HG03558 (cell line): ENCODE results near the gene VSTM2B.

Source experiments
- ATAC-seq: cut with Tn5 transposase; IDR thresholded peaks from one replicate; pipeline ENCODE4 v1.9.1; 2021; ENCODE audit warnings: moderate number of reproducible peaks; ENCODE audit not compliant: unreplicated experiment; ENCODE audit errors: extremely low read depth

VSTM2B gene

GRCh38 chr19:29528946-29529645 lies 3.3 kb downstream of the VSTM2B start:
- ATAC-seq: no peak

- no peak for ATAC-seq
These were observed 4.1 kb downstream of the VSTM2B start for GRCh38 chr19:29529646-29530539.

- no peak for ATAC-seq
These were observed 5.0 kb downstream of the VSTM2B start for GRCh38 chr19:29530540-29531457.

- ATAC-seq: no peak
These were observed 5.7 kb downstream of the VSTM2B start for GRCh38 chr19:29531458-29532025.

- ATAC-seq: no peak
These were observed 6.3 kb downstream of the VSTM2B start for GRCh38 chr19:29532097-29532496.

GRCh38 chr19:29532956-29533355 lies 7.2 kb downstream of the VSTM2B start:
- ATAC-seq: no peak

- no peak for ATAC-seq
These were observed 8.1 kb downstream of the VSTM2B start for GRCh38 chr19:29533578-29534544.

- no peak for ATAC-seq
These were observed 9.5 kb downstream of the VSTM2B start for GRCh38 chr19:29535214-29535831.

- ATAC-seq: no peak
These were observed 10.3 kb downstream of the VSTM2B start for GRCh38 chr19:29535984-29536508.

GRCh38 chr19:29537181-29537580 lies 11.4 kb downstream of the VSTM2B start:
- ATAC-seq: no peak

- ATAC-seq: no peak
These were observed 11.8 kb downstream of the VSTM2B start for GRCh38 chr19:29537601-29538000.

GRCh38 chr19:29538146-29538545 lies 12.4 kb downstream of the VSTM2B start:
- ATAC-seq: no peak

GRCh38 chr19:29538651-29539050 lies 12.9 kb downstream of the VSTM2B start:
- ATAC-seq: no peak

GRCh38 chr19:29539131-29539530 lies 13.3 kb downstream of the VSTM2B start:
- ATAC-seq: no peak

GRCh38 chr19:29539670-29540069 lies 13.9 kb downstream of the VSTM2B start:
- ATAC-seq: no peak

- ATAC-seq: no peak
These were observed 14.3 kb downstream of the VSTM2B start for GRCh38 chr19:29540114-29540513.

- ATAC-seq: no peak
These were observed 15.9 kb downstream of the VSTM2B start for GRCh38 chr19:29541473-29542253.

- ATAC-seq: no peak
These were observed 16.5 kb downstream of the VSTM2B start for GRCh38 chr19:29542327-29542726.
